ENCODE results near the gene DCXR. TPM values are rescaled to one million over a fixed set of nuclear protein-coding genes. Genes with fewer than 3 reads are reported as not detected.

DCXR gene
- total and polyA plus RNA-seq, 2 experiments from 2014 or later: 164 to 312 TPM

- Histone ChIP-seq H3K4me1 (ENCODE audit: low read depth) (no peaks in the 10 kb centered on the region), H3K27me3 (no peaks in the 10 kb centered on the region), H3K9me3 (ENCODE audit: low read depth) (no peaks in the 10 kb centered on the region), H3K36me3 (peaks cover 84% of the 10 kb centered on the region), H3K4me3 (no peak overlapping the region), H3K27ac (no peak overlapping the region)
- no peak for DNase-seq (ENCODE audit: low read depth in 1 of 2, low spot score in 1 of 2)
- TF ChIP-seq CTCF (IDR thresholded peaks at IDR 0.05; ENCODE audit: low read depth, low read length): no peak
These were observed 46.2 kb upstream of the DCXR start for GRCh38 chr17:82083533-82084359.

- Histone ChIP-seq H3K27ac (no peak overlapping the region), H3K4me3 (no peak overlapping the region), H3K27me3 (no peaks in the 10 kb centered on the region), H3K4me1 (ENCODE audit: low read depth) (no peaks in the 10 kb centered on the region), H3K9me3 (ENCODE audit: low read depth) (no peaks in the 10 kb centered on the region), H3K36me3 (peaks cover 77% of the 10 kb centered on the region)
- DNase-seq (ENCODE audit: low read depth in 1 of 2, low spot score in 1 of 2): no peak
- TF ChIP-seq CTCF (IDR thresholded peaks at IDR 0.05; ENCODE audit: low read depth, low read length): no peak
These were observed 45.5 kb upstream of the DCXR start for GRCh38 chr17:82083009-82083408.

GRCh38 chr17:82082456-82082855, 45.0 kb upstream of the DCXR start:
- no peaks in the 10 kb centered on the region for H3K4me1 ChIP-seq (ENCODE audit: low read depth)
- TF ChIP-seq CTCF (IDR thresholded peaks at IDR 0.05; ENCODE audit: low read depth, low read length): no peak
- H3K27me3 ChIP-seq: no peaks in the 10 kb centered on the region
- no peak overlapping the region for H3K27ac ChIP-seq
- DNase-seq (ENCODE audit: low read depth in 1 of 2, low spot score in 1 of 2): no peak
- peaks cover 74% of the 10 kb centered on the region for H3K36me3 ChIP-seq
- H3K4me3 ChIP-seq: no peak overlapping the region
- H3K9me3 ChIP-seq (ENCODE audit: low read depth): no peaks in the 10 kb centered on the region

- TF ChIP-seq CTCF (IDR thresholded peaks at IDR 0.05; ENCODE audit: low read depth, low read length): no peak
- Histone ChIP-seq H3K27ac (no peak overlapping the region), H3K36me3 (peaks cover 70% of the 10 kb centered on the region), H3K9me3 (ENCODE audit: low read depth) (no peaks in the 10 kb centered on the region), H3K27me3 (no peaks in the 10 kb centered on the region), H3K4me3 (no peak overlapping the region), H3K4me1 (ENCODE audit: low read depth) (no peaks in the 10 kb centered on the region)
- DNase-seq (ENCODE audit: low read depth in 1 of 2, low spot score in 1 of 2): no peak
These were observed 44.5 kb upstream of the DCXR start for GRCh38 chr17:82081966-82082365.

- Histone ChIP-seq H3K4me1 (ENCODE audit: low read depth) (no peaks in the 10 kb centered on the region), H3K4me3 (no peak overlapping the region), H3K9me3 (ENCODE audit: low read depth) (no peaks in the 10 kb centered on the region), H3K27me3 (no peaks in the 10 kb centered on the region), H3K36me3 (peaks cover 67% of the 10 kb centered on the region), H3K27ac (no peak overlapping the region)
- DNase-seq (ENCODE audit: low read depth in 1 of 2, low spot score in 1 of 2): no peak
- TF ChIP-seq CTCF (IDR thresholded peaks at IDR 0.05; ENCODE audit: low read depth, low read length): no peak
These were observed 44.0 kb upstream of the DCXR start for GRCh38 chr17:82081546-82081945.

Data from cardiac muscle cell (in vitro differentiated cells and primary cell).